Adipose tissue (tissue), 3 donors: ENCODE data around the gene CEP164. TPM values are rescaled to one million over a fixed set of nuclear protein-coding genes. Genes with fewer than 3 reads are reported as not detected.
"Not testable (repeated sequence)": the region's sequence is repeated elsewhere in the genome, so short reads cannot be mapped to it uniquely, and the experiment has no call there.

Source experiments
- H3K27ac ChIP-seq: one replicate; pipeline ENCODE4 v1.5.1; 2013; ENCODE audit warnings: low read depth, low read length
- WGBS, 3 donors: extraction: QIAGEN DNeasy Blood & Tissue Kit; methylation state at CpG; one replicate each; pipeline ENCODE4 v1.1.7; 2013; 5-methylcytosine and 5-hydroxymethylcytosine counted together
- polyA plus RNA-seq, 3 donors: library from polyadenylated mRNA; stranded (reverse); fragments of 200-250 nt; gene quantifications; one replicate each; pipeline ENCODE4 v1.2.3, GENCODE V29; 2013
- donor health status: healthy with polysubstance abuse.
- donor health status: Bipolar disorder and iron deficiency.
- donor health status: healthy.

Gene CEP164
- polyA plus RNA-seq, 3 donors: 8.7 to 18.4 (median 9.2) TPM

GRCh38 chr11:117442869-117443239, 115.2 kb downstream of the CEP164 start:
- H3K27ac ChIP-seq: no peak overlapping the region
- WGBS, 3 donors: 81 to 94% (median 86%) methylated on average over 11 to 12 of the region's 12 CpGs

- no peak overlapping the region for H3K27ac ChIP-seq
Observed at GRCh38 chr11:117443266-117444186, 115.9 kb downstream of the CEP164 start.

GRCh38 chr11:117444256-117444655, 116.6 kb downstream of the CEP164 start:
- no peak overlapping the region for H3K27ac ChIP-seq
- WGBS, 3 donors: 47 to 63% (median 62%) methylated on average over 8 of the region's 8 CpGs

More at GRCh38 chr11:117443266-117444186, 115.9 kb downstream of the CEP164 start:
- WGBS, 3 donors: 33 to 51% (median 47%) methylated on average over 37 to 38 of the region's 38 CpGs

GRCh38 chr11:117444711-117445658, 117.3 kb downstream of the CEP164 start:
- no peak overlapping the region for H3K27ac ChIP-seq
- WGBS, 3 donors: 58 to 72% (median 72%) methylated on average over 17 of the region's 17 CpGs

GRCh38 chr11:117449111-117449693, 121.5 kb downstream of the CEP164 start:
- no peak overlapping the region for H3K27ac ChIP-seq
- 73 to 84% (median 82%) methylated on average over 9 of the region's 9 CpGs for WGBS, 3 donors

GRCh38 chr11:117453886-117454563, 126.4 kb downstream of the CEP164 start:
- no peak overlapping the region for H3K27ac ChIP-seq
- 92 to 96% (median 95%) methylated on average over 6 of the region's 6 CpGs for WGBS, 3 donors

- no peak overlapping the region for H3K27ac ChIP-seq
- 85 to 95% (median 94%) methylated on average over 1 of the region's 1 CpG for WGBS, 3 donors
Observed at GRCh38 chr11:117454564-117454917, 126.9 kb downstream of the CEP164 start.

GRCh38 chr11:117456027-117456720, 128.5 kb downstream of the CEP164 start:
- no peak overlapping the region for H3K27ac ChIP-seq
- WGBS, 3 donors: 85 to 96% (median 92%) methylated on average over 7 of the region's 7 CpGs

GRCh38 chr11:117456721-117457029, 129.0 kb downstream of the CEP164 start:
- 92 to 95% (median 94%) methylated on average over 8 of the region's 8 CpGs for WGBS, 3 donors
- not testable (repeated sequence) for H3K27ac ChIP-seq

- 57 to 84% (median 83%) methylated on average over 15 of the region's 15 CpGs for WGBS, 3 donors
- no peak overlapping the region for H3K27ac ChIP-seq
Observed at GRCh38 chr11:117457031-117457785, 129.6 kb downstream of the CEP164 start.

- WGBS, 3 donors: 52 to 84% (median 83%) methylated on average over 8 to 9 of the region's 9 CpGs
- H3K27ac ChIP-seq: no peak overlapping the region
Observed at GRCh38 chr11:117457835-117458234, 130.2 kb downstream of the CEP164 start.

- 88 to 92% (median 91%) methylated on average over 15 to 22 of the region's 22 CpGs for WGBS, 3 donors
Observed at GRCh38 chr11:117458275-117459122, 130.8 kb downstream of the CEP164 start.

GRCh38 chr11:117459123-117459978, 131.7 kb downstream of the CEP164 start:
- H3K27ac ChIP-seq: no peak overlapping the region
- WGBS, 3 donors: 78 to 88% (median 83%) methylated on average over 16 of the region's 16 CpGs

More at GRCh38 chr11:117458275-117459122, 130.8 kb downstream of the CEP164 start:
- no peak overlapping the region for H3K27ac ChIP-seq

GRCh38 chr11:117459979-117460300, 132.3 kb downstream of the CEP164 start:
- no peak overlapping the region for H3K27ac ChIP-seq
- 60 to 89% (median 68%) methylated on average over 5 of the region's 5 CpGs for WGBS, 3 donors

GRCh38 chr11:117461396-117462182, 133.9 kb downstream of the CEP164 start:
- H3K27ac ChIP-seq: no peak overlapping the region
- 93 to 94% (median 93%) methylated on average over 16 of the region's 16 CpGs for WGBS, 3 donors
